ENCODE results near the gene IER5.

Gene IER5

DNA sequence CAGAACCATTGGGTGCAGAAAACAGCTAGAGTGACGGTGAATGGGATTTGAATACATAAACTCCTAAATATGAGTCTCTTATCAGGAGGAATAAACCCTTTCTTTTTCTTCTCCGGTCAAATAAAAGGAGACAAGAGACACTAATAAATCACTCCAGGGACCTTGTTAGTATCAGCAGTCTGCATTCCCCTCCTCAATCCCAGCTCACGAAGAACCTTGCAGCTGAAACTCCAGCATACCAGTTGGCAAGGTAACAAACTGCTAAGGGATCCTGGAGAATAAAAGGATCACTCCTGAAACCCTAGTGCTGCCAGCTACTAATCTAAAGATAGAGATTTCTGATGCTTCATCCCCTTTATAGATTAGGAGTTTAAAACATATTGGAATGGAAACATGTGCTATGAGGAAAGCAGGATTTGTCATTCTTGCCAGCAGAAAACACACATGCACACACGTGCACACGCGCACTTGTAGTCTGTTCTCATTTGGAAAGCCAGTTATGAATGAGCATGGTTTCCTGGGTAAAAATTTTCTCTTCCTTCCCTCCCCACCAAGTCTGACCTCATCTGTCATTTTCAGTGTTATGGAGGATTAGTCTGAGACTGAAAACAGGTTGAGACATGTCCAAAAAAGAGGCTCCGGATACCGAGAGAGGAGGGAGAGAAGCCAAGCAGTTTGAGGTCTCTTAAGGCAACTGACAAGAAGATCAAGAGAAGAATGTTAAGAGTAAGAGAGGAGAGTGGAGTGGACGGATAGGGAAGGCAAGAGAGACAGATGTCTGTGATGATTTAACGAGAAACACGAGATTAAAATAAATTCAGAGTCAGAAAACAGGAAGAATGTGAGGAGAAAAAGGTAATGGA is 10.9 kb downstream of the IER5 start:
- DNase-seq (ENCODE audit: low read depth) = no peak

DNA sequence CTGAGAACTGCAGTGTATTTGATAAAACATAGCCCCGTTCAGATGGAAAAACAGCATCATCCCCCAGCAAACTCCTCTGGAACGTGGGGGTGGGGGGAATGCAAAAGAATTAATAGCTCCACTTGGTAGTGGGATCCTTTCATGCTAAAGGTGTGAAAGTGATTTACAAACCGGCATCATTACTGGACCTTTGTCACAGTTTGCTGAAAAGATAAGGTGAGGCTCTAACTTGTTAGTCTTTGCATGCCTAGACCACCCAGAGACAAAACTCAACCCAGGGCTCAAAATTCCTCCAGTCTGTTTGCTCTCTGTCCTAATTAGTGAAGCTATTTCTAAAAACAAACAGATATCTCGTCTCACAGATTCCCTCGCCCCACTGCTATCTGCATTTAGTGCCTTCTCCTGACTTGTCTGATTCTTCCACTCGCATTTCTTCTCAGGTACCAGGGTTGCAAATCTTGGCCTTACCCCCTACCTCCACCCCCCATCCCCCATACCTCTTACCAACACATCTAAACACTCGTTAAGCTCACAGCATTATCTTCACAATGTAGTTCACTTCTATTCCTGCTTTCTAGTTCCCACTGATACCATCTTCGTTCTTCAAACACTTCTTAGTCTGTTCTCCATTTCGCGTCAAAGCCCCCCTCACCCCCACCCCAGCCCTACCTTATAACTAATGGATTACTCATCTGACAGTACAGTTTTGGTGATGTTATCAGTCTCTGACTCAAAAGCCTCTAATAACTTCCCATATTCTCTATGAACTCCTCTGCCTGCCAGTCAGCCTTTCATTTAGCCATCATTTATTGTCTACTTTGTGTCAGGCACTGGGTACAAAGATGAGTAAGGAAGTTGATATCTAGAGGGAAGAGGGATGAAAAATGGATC is 11.8 kb downstream of the IER5 start:
- peak; percentile 80 for DNase-seq (ENCODE audit: low read depth)

DNA sequence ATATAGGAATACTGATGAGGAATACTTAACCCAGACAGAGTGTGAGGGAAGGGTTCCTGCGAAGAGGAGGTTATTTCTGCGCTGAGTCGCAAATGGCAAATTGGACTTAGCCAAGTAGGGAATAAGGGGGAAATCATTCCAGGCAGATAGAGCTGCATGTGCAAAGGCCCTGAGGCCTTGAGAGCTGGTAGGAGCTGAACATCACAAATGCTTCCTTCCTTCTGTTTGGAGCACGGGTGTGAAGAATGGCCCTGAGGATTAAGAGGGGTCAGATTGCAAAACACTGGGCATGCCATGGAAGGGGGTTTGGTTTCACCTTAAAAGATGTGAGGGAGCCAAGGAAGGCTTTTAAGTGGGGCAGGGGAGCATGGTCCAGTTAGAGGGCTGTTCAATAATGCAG is 12.4 kb downstream of the IER5 start:
- peak; percentile 36 for DNase-seq (ENCODE audit: low read depth)

DNA sequence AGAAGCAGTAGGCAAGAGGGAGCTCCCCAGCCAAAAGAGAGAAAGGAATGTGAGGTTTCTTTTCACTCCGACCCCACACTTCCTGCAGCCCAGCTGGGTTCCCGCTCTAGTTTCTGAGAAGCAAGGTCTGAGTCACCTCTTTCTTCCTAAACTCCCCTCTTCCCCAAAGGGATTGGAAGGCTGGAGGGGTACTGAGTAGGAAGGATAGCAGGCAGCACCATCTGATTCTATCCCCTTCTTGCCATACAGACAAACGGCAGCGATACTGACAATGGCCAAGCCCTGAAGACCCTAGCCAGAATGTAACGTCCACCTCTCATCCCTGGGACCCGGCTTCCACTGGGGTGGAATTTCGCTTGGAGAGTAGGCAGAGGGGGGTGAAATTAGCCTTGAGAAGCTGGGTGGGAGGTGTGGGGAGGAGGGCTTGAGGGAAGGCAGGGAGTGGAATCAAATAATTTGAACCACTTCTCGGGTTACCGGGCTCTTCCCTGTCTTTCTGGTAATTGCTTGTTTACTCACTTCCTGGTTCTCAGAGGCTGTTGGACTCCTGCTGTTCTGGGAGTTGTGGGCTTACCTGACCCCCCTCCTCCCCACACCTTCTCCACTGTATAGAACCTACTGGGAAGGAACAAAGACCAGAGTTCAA is 13.2 kb downstream of the IER5 start:
- peak; percentile 91 for DNase-seq (ENCODE audit: low read depth)

DNA sequence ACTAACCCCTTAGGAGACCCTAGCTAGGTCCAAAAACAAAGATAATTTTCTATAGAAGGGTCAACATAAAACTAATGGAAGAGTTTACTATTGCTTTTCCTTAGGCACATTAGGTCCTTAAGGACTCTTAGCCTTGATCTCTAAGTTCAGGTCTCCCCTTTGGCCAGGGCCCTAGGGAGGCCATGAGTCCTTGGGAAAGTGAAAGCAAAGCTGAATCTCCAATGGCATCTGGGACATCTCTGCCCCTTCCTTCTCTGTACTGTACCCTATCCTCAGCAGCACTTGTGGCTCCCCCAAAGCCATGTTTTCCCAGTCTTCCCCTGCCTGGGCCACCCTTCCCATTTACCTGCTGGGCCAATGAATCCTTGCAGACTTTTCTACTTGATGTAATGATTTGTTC is 14.3 kb downstream of the IER5 start:
- no peak for DNase-seq (ENCODE audit: low read depth)

DNA sequence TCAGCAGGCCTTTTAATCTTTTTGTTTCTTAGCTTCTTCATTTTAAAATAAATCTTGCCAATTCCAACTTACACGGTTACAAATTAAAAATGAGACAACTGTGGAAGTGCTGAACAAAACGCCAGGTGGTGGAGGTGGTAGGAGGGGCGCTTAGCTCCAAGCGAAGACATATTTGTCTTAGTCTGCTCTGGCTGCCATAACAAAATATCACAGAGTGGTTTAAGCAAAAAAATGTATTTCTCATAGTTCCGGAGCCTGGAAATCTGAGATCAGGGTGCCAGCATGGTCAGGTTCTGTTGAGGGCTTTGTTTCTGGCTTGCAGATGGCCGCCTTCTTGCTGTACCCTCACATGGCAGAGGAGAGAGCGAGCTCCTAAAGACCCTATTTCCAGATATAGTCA is 14.9 kb downstream of the IER5 start:
- no peak for DNase-seq (ENCODE audit: low read depth)

DNA sequence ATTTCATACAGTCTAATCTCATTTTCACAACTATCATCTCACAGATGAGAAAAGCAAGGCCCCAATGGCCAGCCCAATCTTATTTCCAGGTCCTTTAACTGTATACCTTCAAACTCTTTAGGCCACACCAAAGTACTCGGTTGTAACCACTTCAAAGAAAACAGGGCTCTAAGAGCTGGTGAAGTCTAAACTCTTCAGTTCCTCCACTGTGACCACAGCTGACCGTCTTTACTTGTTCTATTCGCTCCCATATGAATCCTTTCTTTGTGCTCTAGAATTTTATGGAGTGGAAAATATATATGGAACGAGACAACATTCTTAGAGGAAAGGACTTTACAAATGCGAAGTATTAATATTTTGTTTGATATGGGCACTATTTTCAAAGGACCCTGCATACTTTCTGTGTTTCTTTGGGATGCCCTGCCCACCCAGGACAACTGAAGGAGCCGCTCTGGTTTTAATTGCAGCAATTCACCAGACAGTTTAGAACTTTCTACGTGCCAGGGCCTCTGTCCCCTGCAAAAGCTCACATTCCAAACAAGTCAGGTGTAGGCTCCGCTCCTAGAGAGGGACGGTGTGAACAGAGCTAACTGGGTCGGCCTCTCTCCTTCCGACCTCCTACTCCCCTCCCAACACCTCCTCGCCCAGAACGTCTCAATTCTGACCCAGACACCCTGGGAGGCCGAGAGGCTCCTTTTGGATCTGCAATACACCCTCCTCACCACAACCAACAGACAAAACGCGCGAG is 15.7 kb downstream of the IER5 start:
- peak; percentile 69 for DNase-seq (ENCODE audit: low read depth)

DNA sequence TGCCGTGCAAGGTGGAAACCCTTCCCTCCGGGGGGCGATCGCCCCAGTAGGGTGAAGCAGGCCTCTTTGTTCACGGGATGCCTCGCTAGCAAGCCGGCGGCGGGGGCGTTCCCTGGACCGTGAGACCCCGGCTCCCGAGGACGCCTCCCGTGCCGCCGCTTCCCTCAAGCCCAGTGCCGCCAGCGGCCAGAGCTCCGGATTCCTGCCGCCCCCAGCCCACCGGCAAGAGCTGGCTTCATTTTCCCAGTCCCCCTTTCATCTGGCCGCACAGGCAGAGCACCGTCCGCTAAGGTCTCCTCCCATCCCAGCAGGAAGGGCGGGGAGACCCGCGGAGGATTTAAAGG is 16.3 kb downstream of the IER5 start:
- no peak for DNase-seq (ENCODE audit: low read depth)

DNA sequence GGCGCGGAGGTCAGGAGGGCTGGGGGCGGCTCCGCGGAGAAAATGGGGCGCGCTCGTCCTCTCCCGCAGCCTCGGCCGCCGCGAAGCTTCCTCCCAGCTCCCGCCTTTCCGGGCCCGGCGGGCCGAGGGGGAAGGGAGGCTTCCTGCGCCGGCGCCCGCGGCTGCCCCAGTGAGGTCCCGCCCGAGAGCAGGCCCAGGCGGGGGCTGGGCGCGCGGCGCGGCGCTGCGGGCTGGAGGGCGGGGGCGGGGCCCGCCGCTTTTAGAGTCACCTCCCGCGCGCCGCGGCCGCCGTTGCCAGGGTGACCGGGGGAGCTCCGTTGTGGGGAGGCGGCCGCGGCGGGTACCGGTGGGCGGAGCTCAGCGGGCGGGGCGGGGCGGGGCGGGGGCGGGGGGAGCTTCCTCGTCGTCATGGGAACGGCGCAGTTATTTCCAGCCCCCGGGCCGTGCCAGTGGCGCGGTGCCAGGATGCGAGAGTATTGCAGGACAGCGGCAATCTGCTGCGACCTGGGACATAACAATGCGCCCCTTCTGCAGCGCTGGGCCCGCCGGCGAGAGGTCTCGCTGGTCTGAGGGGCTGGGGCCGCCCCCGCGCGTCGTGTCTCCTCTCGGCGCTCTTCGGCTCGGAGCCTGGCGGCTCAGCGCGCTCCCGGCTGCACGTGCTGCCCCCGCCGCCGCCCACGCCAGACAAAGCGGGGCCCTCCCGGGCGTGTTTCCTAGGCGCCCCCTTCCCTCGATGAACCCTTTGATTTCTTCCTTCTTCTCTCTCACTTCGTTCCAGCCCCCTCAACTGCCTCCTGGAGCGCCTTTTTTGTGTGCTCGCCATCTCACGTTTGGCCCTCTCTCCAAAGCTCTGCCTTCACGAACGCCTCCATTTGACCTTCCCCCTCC is 16.9 kb downstream of the IER5 start:
- peak; percentile 90 for DNase-seq (ENCODE audit: low read depth)

DNA sequence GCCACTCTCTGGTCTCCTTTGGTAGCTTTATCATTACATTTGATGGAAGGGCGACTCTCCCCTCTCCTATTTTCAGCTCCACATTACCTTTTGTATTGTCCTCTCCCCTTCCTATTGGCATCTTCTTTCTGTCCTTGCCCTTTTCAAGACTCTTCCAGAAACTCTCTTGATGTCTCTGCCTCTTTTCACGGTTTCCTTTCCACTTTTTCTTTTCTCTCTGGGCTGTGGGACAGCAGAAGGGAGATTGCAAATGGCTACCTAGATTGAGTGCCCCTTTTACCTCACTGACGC is 17.5 kb downstream of the IER5 start:
- DNase-seq (ENCODE audit: low read depth) = no peak

DNA sequence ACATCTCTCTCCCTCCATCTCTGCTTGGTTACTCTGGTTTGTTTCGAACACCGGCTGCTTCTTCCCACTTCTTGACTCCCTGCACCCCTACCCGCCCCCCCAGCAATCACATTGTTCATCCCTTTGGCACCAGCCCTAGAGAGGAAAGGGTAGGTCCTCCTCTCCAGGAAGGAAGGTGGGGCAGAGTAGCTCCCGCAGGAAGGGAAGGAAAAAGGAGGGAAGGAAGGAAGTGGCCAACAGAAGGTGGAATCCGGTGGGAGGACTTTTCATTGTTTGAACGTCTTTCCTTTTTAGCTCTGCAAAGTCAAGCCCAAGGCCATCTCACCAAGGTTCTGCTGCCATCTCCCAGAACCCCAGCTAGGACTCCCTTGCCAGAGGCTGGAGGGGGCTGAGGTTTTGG is 18.0 kb downstream of the IER5 start:
- no peak for DNase-seq (ENCODE audit: low read depth)

DNA sequence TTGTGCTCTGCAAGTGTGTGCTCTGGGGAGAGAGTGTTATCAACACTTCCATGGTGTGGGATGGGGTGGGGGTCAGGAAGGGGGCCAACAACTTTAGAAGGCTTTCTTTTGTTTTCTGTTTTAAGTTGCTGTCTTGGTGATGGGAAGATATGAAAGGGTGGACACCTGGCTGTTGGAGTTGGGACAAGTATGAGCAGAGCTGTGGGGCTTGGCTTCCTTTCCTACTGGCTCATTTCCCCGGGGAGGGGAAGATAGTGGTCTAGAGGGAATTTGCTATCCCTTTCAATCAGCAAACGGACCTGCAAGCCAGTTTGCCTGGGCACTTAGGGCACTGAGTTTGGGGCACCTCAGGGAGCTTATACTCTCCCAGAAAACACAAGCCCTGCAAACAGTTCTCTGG is 19.2 kb downstream of the IER5 start:
- DNase-seq (ENCODE audit: low read depth) = no peak

DNA sequence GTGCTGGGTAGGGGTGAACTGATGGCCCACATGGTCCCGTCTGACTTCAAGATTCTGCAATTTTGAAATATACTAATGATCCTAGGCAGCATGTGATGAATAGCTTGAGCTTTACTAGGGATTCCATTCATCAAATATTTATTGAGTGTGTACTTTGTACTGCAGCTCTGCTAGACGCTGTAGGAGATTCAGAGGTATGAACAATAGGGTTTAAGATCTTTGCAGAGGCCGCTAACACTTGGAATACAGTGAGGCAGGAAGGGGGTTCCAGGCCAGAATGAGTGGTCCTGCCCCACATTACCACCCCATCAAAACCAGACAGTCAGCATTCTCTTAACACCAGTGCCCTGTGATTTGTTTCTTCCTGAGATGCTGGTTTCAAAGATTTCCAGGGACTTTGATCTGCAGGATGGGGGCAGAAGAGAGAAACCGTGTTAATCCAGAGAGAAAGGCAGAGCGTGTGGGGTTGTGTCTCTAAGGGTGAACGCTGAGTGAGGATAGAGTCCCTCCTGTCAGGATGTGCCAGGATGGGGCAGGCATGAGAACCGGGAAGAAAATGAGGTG is 19.9 kb downstream of the IER5 start:
- DNase-seq (ENCODE audit: low read depth) = no peak

DNA sequence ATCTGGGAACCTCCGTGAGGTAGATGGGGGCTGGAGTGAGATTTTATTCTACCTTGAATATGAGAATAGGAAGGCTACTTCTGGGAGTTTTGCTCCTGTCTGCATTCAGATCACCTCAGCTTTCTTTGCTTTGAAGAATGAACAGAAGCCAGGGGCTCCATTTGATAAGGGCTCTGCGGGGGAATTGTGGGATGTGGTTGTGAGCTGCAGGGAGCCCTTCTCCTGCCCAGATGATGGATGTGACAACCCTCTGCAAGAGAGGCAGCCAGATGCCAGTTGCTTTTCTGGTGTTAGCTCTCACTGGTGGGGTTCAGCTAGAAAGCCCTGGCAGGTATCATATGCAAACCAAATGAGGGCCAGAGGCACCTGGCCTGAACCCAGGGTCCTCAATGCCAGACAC is 21.5 kb downstream of the IER5 start:
- DNase-seq (ENCODE audit: low read depth) = no peak

DNA sequence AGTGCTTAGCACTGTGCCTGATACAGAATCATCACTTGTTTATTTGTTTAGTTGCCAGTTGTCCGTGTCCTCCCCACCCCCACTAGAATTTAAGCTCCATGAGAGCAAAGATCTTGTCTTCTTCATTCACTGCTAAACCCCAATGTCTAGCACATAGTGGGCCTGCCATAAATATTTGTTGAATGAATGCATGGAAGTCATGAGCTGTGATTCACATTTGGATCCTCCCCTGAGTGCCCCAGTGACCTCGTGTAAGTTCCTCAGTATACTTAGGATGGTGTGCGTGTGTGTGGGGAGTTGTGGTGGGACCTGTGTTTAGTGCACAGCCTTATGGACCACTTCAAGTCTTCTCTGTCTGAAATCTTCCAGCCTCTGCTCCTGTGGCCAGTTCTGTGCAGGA is 23.1 kb downstream of the IER5 start:
- DNase-seq (ENCODE audit: low read depth) = peak; percentile 84

DNA sequence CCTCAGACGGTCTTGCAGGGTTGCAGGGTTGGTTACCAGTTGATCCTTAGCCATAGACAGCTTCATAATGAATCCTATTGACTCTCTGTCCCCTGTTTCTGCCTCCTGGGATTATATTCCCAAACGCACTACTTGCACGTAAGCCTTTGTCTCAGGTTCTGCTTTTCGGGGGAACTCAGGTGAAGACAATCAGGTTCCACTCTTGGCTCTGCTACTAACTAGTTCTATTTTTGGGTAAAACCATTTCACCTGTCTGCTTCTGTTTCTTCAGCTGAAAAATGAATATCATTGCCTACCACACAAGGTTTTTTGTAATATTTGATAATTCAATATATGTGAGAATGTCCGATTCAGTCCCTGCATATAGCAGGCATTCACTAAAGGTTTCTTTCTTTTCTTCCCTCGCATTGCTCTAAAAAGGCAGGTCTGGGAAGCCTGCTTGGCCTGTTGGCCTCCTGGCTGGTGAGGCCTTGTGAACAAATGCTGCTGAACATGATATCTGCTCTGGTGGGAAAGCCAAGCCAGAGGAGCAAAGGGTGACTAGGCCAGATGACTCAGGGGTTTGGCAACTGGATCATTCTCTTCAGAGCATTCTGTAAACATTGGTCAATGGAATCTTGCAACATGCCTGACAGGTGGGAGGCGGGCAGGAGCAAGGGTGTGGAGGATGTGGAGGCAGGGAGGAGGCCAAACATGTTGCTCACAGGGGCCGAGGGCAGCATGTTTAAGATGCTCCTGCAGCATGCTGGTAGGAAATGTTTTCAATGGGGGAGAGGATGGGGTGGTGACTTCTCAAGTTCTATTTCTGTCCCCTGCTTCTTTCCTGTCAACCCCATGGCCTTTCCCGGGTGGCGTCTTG is 23.8 kb downstream of the IER5 start:
- peak; percentile 100 for DNase-seq (ENCODE audit: low read depth)

DNA sequence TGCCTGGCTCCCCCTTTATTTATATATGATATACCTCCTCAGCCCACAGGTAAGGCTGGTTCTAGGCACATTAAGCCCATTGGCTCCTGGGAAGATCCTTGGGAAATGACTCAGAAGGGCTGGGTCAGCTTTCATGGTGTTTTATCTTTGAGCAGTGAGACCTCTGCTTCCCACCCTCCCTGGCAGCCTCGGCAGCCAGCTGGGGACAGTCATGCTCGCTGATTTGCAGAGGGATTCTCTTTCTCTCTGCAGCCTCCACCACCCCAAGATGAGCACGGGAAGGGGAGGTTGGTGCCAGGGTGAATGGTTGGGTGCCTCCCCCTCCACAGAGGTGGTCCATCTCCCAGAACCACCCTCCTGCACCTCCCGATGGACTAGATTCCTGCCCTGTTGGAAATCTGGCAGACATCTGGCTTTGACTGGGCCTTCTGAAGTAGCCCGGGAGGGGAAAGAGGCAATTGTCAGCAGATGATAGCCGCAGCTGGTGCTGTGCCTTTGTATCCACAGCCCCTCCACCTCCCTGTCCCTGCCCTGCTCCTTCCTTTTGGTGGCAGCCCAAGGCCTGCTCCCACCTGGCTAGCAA is 24.6 kb downstream of the IER5 start:
- peak; percentile 89 for DNase-seq (ENCODE audit: low read depth)

DNA sequence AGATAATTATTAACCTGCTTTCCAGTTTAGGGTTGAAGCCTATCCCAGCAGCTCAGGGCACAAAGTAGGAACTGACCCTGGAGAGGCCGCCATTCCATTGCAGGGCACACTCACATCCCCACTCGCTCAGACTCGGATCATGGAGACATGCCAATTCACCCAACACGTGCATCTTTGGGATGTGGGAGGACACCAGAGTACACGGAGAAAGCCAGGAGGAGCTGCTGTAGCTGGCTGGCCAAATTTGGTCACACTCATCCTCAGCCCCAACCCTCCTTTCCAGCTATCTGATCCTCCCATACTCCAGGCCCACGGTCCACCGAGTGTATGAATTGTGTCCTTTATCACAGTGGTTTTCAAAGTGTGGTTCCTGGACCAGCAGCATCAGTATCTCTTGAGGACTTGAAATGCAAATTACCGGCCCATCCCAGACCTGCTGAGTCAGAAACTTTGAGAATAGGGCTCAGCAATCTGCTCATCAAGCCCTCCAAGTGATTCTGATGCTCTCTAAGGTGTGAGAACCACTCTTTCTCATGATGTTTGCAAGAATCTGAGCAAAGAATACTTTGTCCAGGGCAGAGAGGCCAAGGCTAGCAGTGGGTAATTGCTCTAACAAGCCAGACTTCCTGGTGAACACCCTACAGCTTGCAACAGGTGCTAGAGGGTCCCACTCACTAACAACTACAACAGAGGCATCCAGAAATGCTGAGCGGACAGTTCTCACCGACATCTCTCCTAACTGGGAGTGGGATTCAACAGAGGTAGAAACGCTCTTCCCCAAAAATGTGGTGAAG is 26.3 kb downstream of the IER5 start:
- no peak for DNase-seq (ENCODE audit: low read depth)

DNA sequence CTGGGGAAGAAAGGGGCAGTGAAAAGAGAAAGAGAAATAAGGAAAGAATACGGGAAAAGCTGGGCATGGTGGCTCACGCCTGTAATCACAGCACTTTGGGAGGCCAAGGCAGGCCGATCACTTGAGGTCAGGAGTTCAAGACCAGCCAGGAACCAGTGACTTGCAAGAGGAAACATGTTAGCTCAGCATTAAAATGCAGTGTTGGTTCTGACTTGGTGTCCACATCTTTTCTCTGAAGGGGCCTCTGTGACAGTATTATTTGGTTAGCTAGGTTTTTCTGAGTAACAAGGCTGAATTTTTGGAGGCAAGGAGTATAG is 26.8 kb downstream of the IER5 start:
- no peak for DNase-seq (ENCODE audit: low read depth)
